Measurements from ENCODE around the gene VPS26A. TPM values are rescaled to one million over a fixed set of nuclear protein-coding genes. Genes with fewer than 3 reads are reported as not detected.
"Not testable (repeated sequence)": the region's sequence is repeated elsewhere in the genome, so short reads cannot be mapped to it uniquely, and the experiment has no call there.

Gene VPS26A
- total RNA-seq, 1 donor from 2014 or later, result 54.6 TPM

DNA sequence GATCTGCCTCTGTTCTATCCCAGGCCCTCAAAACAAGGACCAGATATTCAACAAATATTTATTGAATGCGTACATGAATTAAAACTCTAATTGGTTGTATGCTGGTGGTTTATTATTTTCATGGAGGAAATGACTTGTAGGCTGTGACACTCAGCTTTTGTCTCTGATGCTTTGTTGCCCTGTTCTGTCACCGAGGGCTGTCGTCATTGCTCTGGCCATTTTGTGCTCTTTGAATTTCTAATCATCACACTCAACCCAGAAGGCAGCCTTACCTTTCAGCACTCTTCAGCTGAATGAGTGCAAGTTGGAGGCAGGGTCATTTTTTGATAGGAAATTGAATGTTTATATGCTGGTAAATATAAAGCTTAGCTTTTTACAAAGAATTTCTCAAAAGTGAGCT, 21.5 kb upstream of the VPS26A start:
- DNase-seq (ENCODE audit: low spot score), result no peak

- DNase-seq (ENCODE audit: low spot score), result no peak
Measured at GRCh38 chr10:69103784-69104183, 20.2 kb upstream of the VPS26A start.

GRCh38 chr10:69104994-69105790, 18.8 kb upstream of the VPS26A start:
- DNase-seq (ENCODE audit: low spot score), result no peak

- DNase-seq (ENCODE audit: low spot score), result no peak
Measured at GRCh38 chr10:69107176-69107490, 16.8 kb upstream of the VPS26A start.

DNA sequence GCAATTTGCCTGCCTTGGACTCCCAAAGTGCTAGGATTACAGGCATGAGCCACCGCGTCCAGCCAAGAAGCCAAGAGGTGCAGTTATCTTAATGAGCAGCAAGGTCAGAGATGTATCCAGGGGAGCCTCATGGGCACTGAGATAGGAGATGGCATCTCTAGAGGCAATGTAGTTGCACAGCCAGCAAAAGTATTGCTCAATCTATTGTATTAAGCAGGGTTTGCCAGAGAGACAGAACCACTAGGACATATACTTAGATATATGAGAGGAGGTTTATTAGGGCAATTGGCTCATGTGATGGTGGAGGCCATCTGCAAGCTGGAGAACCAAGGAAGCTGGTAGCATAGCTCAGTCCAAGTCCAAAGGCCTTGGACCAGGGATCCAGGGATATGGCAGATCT, 16.3 kb upstream of the VPS26A start:
- no peak for DNase-seq (ENCODE audit: low spot score)

DNA sequence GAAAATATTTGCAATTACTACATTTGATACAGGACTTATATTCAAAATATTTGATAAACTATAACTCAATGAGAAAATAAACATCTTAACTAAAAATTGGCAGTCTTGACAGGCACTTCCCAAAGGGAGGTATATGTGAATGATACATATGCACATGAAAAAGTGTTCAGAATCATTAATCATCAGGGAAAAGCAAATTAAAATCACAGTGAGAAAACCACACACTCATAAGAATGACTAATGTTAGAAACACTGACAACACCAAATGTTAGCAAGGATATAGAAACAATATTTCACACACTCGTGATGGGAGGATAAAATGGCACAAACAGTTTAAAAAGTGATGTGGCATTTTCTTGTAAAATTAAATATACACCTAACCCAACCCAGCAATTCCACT, 4.1 kb upstream of the VPS26A start:
- DNase-seq (ENCODE audit: low spot score), result no peak

GRCh38 chr10:69123306-69123746, 652 bp upstream of the VPS26A start:
- DNase-seq (ENCODE audit: low spot score), result peak; percentile 68

- peak; percentile 62 for DNase-seq (ENCODE audit: low spot score)
Measured at GRCh38 chr10:69124563-69125268, 738 bp downstream of the VPS26A start.

- DNase-seq (ENCODE audit: low spot score), result no peak
Measured at GRCh38 chr10:69125554-69125953, 1.6 kb downstream of the VPS26A start.

DNA sequence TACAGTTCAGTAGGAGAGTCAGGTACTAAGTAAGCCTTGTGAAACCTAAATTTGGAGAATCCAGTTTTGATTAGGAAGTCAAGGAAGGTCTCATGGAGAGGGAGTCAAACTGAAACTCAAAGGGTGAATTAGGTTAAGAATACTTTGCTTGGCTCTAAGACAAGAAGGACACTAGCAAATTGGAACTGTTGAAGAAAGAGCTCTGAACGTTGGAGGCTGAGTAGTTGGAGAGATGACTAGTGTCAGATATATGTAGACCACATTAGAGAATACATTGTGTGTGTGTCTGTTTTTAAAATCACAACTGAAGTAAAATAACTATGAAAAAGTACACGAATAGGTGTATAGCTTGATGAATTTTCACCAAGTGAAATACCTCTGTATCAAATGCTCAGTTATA, 6.3 kb downstream of the VPS26A start:
- no peak for DNase-seq (ENCODE audit: low spot score)

DNA sequence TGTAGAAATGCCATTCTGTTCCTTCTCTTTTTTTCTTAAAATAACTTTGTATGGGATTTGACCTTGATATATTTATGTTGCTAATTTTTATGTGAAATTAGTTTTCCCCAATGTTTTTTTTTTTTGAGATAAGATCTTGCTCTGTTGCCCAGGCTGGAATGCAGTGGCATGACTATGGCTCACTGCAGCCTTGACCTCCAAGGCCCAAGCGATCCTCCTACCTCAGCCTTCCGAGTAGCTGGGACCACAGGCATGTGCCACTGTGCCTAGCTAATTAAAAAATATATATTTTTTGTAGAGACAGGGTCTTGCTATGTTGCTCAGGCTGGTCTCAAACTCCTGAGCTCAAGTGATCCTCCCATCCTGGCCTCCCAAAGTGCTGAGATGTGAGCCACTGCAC, 16.0 kb downstream of the VPS26A start:
- no peak for DNase-seq (ENCODE audit: low spot score)

DNA sequence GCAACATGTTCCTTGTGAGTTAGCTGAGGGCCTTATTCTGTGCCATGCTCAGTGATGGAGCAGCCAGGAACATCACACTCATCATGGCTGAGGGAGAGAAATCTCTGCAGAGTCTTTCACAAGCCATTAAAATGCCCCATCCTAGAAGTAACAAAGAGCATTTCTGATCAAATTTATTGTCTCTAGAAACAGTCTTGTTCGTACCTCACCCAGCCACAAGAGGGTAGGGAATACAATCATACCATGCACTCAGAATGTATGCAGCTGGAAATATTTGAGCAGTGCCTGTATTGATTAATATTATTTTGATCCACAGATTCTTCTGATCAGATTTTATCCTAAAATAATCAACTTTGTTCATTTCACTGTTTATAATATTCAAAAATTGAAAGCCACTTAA, 17.3 kb downstream of the VPS26A start:
- DNase-seq (ENCODE audit: low spot score), result no peak

- not testable (repeated sequence) for DNase-seq (ENCODE audit: low spot score)
Measured at GRCh38 chr10:69142074-69142473, 18.1 kb downstream of the VPS26A start.

DNA sequence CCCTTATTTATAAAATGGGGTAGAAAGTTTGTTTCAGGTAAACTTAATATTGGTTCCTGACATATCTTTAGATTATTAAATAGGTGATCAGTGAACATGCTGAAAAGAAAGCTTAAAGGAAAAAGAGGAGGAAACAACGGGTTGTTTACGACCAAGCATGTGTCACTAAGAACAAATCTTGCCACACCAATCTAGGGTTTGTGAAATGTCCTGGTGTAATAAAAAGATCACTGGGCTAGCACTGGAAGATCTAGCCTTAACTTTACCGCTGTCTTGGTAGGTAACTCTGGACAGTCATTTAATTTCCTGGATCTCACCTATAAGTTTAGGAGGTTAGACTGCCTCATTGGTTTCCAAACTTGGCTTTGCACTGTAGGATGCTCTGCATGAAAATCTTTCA, 19.0 kb downstream of the VPS26A start:
- no peak for DNase-seq (ENCODE audit: low spot score)

DNA sequence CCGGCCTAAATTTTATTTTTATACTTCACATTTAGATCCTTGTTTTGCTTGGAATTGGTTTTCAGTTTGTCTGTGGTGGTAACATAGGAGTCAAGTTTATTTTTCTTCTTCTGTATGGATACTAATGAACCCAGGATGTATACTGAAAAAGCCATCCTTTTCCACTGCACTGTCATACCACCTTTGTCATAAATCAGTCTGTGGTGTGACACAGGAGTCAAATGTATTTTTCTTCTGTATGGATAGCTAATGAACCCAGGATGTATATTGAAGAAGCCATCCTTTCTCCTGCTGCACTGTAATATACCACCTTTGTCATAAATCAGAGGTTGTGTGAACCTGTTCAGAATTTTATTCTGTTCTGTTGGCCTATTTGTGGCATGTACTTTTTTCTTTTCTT, 21.4 kb downstream of the VPS26A start:
- no peak for DNase-seq (ENCODE audit: low spot score)

DNA sequence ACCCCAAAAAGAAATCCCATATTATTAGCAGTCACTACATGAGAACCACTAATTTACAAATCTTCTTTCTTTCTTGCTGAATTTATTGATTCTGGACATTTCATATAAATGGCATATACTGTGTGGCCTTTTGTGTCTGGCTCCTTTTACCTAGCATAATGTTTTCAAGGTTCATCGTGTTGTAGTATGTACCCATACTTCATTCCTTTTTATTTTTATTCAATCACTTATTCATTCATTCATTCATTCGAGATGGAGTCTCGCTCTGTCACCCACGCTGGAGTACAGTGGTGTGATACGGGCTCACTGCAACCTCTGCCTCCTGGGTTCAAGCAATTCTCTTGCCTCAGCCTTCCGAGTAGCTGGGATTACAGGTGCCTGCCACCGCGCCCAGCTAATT, 21.9 kb downstream of the VPS26A start:
- no peak for DNase-seq (ENCODE audit: low spot score)

GRCh38 chr10:69146759-69147158, 22.8 kb downstream of the VPS26A start:
- DNase-seq (ENCODE audit: low spot score), result no peak

GRCh38 chr10:69151984-69152383, 28.0 kb downstream of the VPS26A start:
- no peak for DNase-seq (ENCODE audit: low spot score)

- DNase-seq (ENCODE audit: low spot score), result no peak
Measured at GRCh38 chr10:69153227-69153626, 29.2 kb downstream of the VPS26A start.

DNA sequence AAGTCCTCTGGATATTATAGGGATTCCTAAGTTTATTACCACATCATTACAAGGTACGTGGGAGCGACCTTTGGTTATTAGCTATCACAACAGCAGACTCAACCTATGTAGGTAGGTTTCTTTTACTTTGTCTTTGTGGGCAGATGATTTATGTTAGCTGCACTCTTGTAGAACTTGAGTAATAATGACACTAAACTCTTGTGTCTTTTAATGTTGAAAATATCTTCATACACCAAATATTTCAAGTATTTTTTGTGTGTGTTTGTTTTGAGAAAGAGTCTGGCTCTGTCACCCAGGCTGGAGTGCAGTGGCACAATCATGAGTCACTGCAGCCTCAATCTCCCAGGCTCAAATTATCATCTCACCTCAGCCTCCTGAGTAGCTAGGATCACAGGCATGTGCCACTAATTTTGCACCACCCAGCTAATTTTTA, 36.8 kb downstream of the VPS26A start:
- DNase-seq (ENCODE audit: low spot score), result no peak

DNA sequence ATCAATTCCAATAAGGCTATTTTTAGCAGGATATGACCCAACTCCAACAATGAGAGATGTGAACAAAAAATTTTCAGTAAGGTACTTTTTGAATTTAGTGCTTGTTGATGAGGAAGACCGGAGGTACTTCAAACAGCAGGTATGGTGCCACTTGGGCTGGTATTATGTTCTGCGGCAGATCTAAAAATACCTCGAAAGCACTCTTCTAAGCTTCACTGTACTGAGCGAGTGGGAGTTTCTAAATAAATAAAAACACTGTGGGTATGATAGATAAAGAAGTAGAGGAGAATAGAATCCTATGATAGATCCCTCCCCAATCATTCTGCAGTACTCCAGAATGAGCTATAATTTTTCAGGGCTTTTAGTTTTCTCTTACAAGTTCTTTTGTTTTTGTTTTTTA, 44.5 kb downstream of the VPS26A start:
- no peak for DNase-seq (ENCODE audit: low spot score)

GRCh38 chr10:69172241-69172982, 48.4 kb downstream of the VPS26A start:
- DNase-seq (ENCODE audit: low spot score), result no peak

GRCh38 chr10:69175326-69175725, 51.3 kb downstream of the VPS26A start:
- DNase-seq (ENCODE audit: low spot score), result not testable (repeated sequence)
